DND-41 (cell line): Measurements from ENCODE around the gene PITPNC1.
A peak's percentile ranks its signal among the peaks of the same experiment; 100 is the strongest.

ENCODE experiments used
- ATAC-seq: fragments of 200-7000 bp; cut with Tn5 transposase; 3 replicates; pipeline ENCODE4 v1.9.1; 2021; ENCODE audit warnings: low read depth; ENCODE audit not compliant: insufficient read depth
- DNase-seq: peaks from one replicate; pipeline ENCODE4 v3.0.0-alpha.2; 2020
- H2AFZ ChIP-seq: 2 replicates; pipeline ENCODE4 v1.6.0; 2012; ENCODE audit warnings: low read depth, low read length
- H3K27ac ChIP-seq: 2 replicates; pipeline ENCODE4 v1.5.1; 2012; ENCODE audit warnings: low read length, inconsistent platforms
- H3K27me3 ChIP-seq: fragments of 200-600 bp; sonication (generic); 2 replicates; pipeline ENCODE4 v1.6.0; 2012; ENCODE audit warnings: low read length, mild to moderate bottlenecking, inconsistent platforms; ENCODE audit not compliant: insufficient read depth, poor library complexity
- H3K36me3 ChIP-seq: 2 replicates; pipeline ENCODE4 v1.5.1; 2012; ENCODE audit warnings: low read length, inconsistent platforms; ENCODE audit not compliant: insufficient read depth
- H3K4me1 ChIP-seq: 2 replicates; pipeline ENCODE4 v1.5.1; 2012; ENCODE audit warnings: mild to moderate bottlenecking, low read length; ENCODE audit not compliant: insufficient read depth
- H3K4me2 ChIP-seq: 2 replicates; pipeline ENCODE4 v1.6.0; 2012; ENCODE audit warnings: mild to moderate bottlenecking, moderate library complexity, low read length, inconsistent platforms; ENCODE audit not compliant: insufficient read depth
- H3K4me3 ChIP-seq, 2 experiments: fragments of 200-600 bp in 1 of 2; shearing (Covaris generic) in 1 of 2; 2 replicates each; pipeline ENCODE4 v1.5.1; 2012 to 2016; ENCODE audit warnings: inconsistent platforms in 2 of 2, low read length in 2 of 2, mild to moderate bottlenecking in 2 of 2, low read depth in 1 of 2, moderate library complexity in 1 of 2
- H3K79me2 ChIP-seq: 2 replicates; pipeline ENCODE4 v1.6.0; 2012; ENCODE audit warnings: low read length, inconsistent platforms; ENCODE audit not compliant: insufficient read depth
- H3K9ac ChIP-seq: 2 replicates; pipeline ENCODE4 v1.6.0; 2012; ENCODE audit warnings: low read depth, mild to moderate bottlenecking, inconsistent platforms, low read length, moderate library complexity
- H3K9me3 ChIP-seq: 2 replicates; pipeline ENCODE4 v1.5.1; 2012; ENCODE audit warnings: low read length, moderate library complexity, mild to moderate bottlenecking, inconsistent platforms; ENCODE audit not compliant: insufficient read depth, severe bottlenecking
- H4K20me1 ChIP-seq: 2 replicates; pipeline ENCODE4 v1.6.0; 2012; ENCODE audit warnings: low read length; ENCODE audit not compliant: insufficient read depth
- EZH2 ChIP-seq: IDR thresholded peaks from 3 replicates; pipeline ENCODE4 v1.6.1; 2012; ENCODE audit warnings: borderline replicate concordance, low read depth, mild to moderate bottlenecking, moderate library complexity, low read length, inconsistent platforms; ENCODE audit not compliant: severe bottlenecking
- TF ChIP-seq, protein P1 (sequence below): IDR thresholded peaks from 2 replicates; pipeline ENCODE4 v1.5.1; 2012; ENCODE audit warnings: borderline replicate concordance, low read length, moderate library complexity, mild to moderate bottlenecking; ENCODE audit not compliant: poor library complexity, severe bottlenecking; ENCODE audit errors: extremely low read depth

The PITPNC1 gene

DNA sequence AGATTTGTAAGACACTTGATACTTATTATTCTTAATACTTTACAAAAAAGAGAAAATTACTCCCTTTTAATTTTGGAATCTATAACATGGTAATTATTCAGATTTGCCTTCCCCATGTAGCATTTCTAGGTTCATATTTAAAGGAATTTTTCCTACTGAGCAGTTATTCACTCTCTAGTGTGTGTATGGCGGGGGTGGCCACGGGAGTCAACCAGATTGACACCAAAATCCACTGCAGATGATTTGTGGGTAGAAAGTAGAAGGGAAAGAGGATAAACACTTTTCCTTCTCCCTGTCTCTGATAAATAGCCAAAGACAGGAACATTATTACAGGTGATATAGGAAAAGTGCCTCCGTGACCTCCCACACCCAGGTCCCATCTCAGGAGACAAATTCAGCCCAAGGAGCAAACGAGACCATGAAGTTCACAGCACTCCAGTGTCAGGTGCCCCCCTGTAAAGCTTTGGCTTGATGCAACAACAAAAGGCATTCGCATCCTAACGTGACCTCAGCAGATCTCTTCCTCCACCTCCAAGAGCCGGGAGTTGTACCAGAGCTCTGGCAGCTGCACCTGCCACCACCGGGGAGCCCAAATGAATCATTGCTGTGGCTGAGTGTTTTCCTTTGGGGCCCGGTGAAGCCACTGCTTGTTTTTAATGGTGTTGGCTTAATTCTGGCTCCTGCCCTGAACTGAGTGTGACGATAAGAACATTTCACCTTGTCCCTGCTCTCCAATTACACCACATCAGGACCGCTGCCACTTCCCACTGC is 248.0 kb downstream of the PITPNC1 start:
- TF ChIP-seq, protein P1, sequence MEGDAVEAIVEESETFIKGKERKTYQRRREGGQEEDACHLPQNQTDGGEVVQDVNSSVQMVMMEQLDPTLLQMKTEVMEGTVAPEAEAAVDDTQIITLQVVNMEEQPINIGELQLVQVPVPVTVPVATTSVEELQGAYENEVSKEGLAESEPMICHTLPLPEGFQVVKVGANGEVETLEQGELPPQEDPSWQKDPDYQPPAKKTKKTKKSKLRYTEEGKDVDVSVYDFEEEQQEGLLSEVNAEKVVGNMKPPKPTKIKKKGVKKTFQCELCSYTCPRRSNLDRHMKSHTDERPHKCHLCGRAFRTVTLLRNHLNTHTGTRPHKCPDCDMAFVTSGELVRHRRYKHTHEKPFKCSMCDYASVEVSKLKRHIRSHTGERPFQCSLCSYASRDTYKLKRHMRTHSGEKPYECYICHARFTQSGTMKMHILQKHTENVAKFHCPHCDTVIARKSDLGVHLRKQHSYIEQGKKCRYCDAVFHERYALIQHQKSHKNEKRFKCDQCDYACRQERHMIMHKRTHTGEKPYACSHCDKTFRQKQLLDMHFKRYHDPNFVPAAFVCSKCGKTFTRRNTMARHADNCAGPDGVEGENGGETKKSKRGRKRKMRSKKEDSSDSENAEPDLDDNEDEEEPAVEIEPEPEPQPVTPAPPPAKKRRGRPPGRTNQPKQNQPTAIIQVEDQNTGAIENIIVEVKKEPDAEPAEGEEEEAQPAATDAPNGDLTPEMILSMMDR: no peak
- no peak for TF ChIP-seq EZH2
- H2AFZ ChIP-seq: no peak overlapping the region
- no peaks in the 10 kb centered on the region for H4K20me1 ChIP-seq
- H3K4me1 ChIP-seq: no peaks in the 10 kb centered on the region
- H3K79me2 ChIP-seq: no peaks in the 10 kb centered on the region
- H3K9me3 ChIP-seq: no peaks in the 10 kb centered on the region
- DNase-seq (no peak), ATAC-seq (no peak)
- H3K27me3 ChIP-seq: no peaks in the 10 kb centered on the region
- H3K36me3 ChIP-seq: no peaks in the 10 kb centered on the region
- no peak overlapping the region for H3K4me3 ChIP-seq
- no peak overlapping the region for H3K4me2 ChIP-seq
- no peak overlapping the region for H3K27ac ChIP-seq
- H3K9ac ChIP-seq: no peak overlapping the region

DNA sequence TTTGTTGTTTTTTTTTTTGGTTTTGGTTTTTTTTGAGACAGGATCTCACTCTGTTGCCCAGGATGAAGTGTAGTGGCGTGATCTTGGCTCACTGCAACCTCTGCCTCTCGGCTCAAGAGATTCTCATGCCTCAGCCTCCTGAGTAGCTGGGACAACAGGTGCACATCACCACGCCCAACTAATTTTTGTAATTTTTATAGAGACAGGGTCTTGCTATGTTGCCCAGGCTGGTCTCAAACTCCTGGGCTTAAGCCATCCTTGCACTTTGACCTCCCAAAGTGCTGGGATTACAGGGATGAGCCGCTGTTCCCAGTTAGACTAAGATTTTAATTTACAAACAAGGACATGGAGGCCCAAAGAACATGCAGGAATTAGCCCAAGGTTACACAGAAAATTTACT is 248.9 kb downstream of the PITPNC1 start:
- no peak overlapping the region for H3K4me2 ChIP-seq
- H3K36me3 ChIP-seq: no peaks in the 10 kb centered on the region
- H3K4me3 ChIP-seq: no peak overlapping the region
- ATAC-seq (no peak), DNase-seq (no peak)
- H3K9me3 ChIP-seq: no peaks in the 10 kb centered on the region
- H3K4me1 ChIP-seq: no peaks in the 10 kb centered on the region
- H2AFZ ChIP-seq: no peak overlapping the region
- H3K79me2 ChIP-seq: no peaks in the 10 kb centered on the region
- no peak overlapping the region for H3K27ac ChIP-seq
- no peak overlapping the region for H3K9ac ChIP-seq
- no peak for TF ChIP-seq EZH2
- TF ChIP-seq, protein P1: no peak
- H3K27me3 ChIP-seq: no peaks in the 10 kb centered on the region
- H4K20me1 ChIP-seq: no peaks in the 10 kb centered on the region

DNA sequence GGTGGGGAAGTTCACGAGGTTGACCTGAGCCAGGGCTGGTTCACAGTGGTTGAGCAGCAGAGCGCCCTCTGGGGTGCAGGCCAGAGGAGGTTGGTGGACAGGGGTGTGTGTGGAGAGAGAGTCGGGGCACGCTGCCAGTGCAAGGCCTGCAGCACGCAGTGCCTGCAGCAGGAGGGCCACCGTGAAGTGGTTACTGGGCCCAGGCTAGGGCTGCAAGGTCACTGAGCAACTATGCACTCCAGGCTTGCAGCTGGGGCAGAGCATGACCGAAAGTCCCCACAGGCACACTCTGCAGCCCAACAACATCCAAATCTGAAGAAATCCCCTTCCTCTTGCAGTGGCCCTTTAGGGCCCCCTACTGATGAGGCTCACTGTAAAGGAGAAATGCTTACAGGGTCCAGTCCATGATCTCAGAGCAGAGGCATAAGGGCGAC is 251.5 kb downstream of the PITPNC1 start:
- Histone ChIP-seq H3K9me3 (no peaks in the 10 kb centered on the region), H3K9ac (no peak overlapping the region), H3K36me3 (0 out of 2 replicates have a peak, but pooled peaks cover 4% of the 10 kb centered on the region), H2AFZ (no peak overlapping the region), H3K4me3 (no peak overlapping the region), H3K79me2 (no peaks in the 10 kb centered on the region), H4K20me1 (no peaks in the 10 kb centered on the region), H3K27me3 (no peaks in the 10 kb centered on the region), H3K4me2 (no peak overlapping the region), H3K4me1 (no peaks in the 10 kb centered on the region), H3K27ac (no peak overlapping the region)
- DNase-seq: no peak
- ATAC-seq: no peak
- TF ChIP-seq, protein P1: peak; percentile 25
- TF ChIP-seq EZH2: no peak
